Measurements from ENCODE around the gene CDKAL1. TPM values are rescaled to one million over a fixed set of nuclear protein-coding genes. Genes with fewer than 3 reads are reported as not detected.

Gene CDKAL1
- total and polyA plus RNA-seq, 2 of the 8 experiments (the other 6 are each of a cell fraction or from before 2014, with no cell fraction given) = 8.4 to 24.6 TPM

DNA sequence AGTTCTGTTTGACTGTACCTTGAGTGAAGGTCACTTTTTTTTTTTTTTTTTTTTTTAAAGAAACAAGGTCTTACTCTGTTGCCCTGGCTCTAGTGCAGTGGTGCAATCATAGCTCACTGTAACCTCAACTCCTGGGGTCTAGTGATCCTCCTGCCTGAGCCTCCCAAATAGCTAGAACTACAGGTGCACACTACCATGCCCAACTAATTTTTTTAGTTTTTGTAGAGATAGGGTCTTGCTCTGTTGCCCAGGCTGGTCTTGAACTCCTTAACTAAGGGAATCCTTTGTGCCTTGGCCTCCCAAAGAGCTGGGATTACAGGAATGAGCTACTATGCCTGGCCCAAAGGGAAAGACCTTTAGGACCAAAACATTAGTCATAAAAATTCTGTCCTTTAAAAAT, 413.7 kb downstream of the CDKAL1 start (continued):
- TF ChIP-seq SIX5 (IDR thresholded peaks at IDR 0.05; ENCODE audit: low read depth, low read length) = no peak

Measured in H1 (cell line).